Measurements from ENCODE around the gene MEA1. TPM values are rescaled to one million over a fixed set of nuclear protein-coding genes. Genes with fewer than 3 reads are reported as not detected.
A peak's percentile ranks its signal among the peaks of the same experiment; 100 is the strongest.

MEA1 gene
- total RNA-seq, 2 donors from 2014 or later, result 93.3 to 104 TPM

DNA sequence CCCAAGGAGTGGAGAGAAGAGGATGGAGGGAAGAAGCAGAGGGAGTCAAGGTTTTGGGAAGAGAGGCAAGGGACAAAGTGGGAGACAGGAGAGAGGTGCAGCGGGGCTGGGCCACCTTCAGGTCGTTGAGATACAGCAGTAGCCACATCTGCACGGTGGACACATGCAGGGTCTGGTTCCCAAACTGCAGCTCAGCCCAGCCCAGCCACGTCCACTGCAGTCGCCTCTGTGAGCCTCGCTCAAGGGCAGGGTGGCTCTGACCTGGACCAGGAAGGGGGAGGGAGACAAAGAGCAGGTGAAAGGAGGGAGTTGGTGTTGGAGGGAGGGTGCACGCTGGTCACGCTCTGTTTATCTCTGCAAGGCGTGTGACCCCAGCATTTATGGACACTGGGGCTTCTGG lies 25.0 kb upstream of the MEA1 start:
- Mint-ChIP-seq H3K27me3 (ENCODE audit: insufficient read depth) (no peaks in the 10 kb centered on the region), H3K4me3 (no peak overlapping the region), H3K36me3 (ENCODE audit: low read depth) (peaks cover 76% of the 10 kb centered on the region), H3K9me3 (no peaks in the 10 kb centered on the region), H3K27ac (no peak overlapping the region), H3K4me1 (no peaks in the 10 kb centered on the region)
- no peak for TF ChIP-seq CTCF (conservative IDR thresholded peaks at IDR 0.05)
- no peak for DNase-seq
- Histone ChIP-seq H3K27me3 (ENCODE audit: control insufficient read depth, insufficient read depth, low read length, poor library complexity, severe bottlenecking) (no peaks in the 10 kb centered on the region), H3K9me3 (ENCODE audit: control insufficient read depth, low read length) (no peaks in the 10 kb centered on the region), H3K9ac (ENCODE audit: extremely low read depth, low read length, poor library complexity, severe bottlenecking) (no peak overlapping the region), H3K27ac (ENCODE audit: low read depth, low read length) (no peak overlapping the region), H3K4me3 (ENCODE audit: low read length) (no peak overlapping the region), H3K4me1 (ENCODE audit: control insufficient read depth, insufficient read depth, low read length) (no peaks in the 10 kb centered on the region), H3K36me3 (ENCODE audit: control insufficient read depth, insufficient read depth, low read length) (peaks cover 67% of the 10 kb centered on the region)
- 92 to 95% methylated on average over 8 to 9 of the region's 9 CpGs for WGBS, 2 experiments (ENCODE audit: insufficient coverage in 1 of 2, insufficient read length in 1 of 2)

DNA sequence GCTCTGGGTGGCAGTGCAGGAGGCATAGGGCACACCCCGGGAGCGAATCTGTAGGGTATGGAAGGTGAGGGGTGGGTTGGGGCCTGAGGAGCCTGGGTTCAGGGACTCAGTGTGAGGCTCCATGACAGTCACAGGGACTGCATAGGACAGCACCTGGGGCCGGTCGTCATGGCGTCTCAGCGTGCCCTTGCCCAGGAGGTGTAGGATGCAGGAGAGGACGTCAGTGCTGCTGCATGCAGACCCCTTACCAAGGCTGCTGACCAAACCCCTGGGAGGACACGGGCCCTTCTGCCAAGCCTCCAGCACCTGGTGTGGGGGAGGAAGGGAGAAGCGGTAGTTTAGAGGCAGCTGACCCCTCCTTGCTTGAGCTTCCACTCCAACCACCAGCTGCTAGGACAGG lies 24.0 kb upstream of the MEA1 start:
- H3K36me3 Mint-ChIP-seq (ENCODE audit: low read depth), result peaks cover 74% of the 10 kb centered on the region
- H3K4me1 ChIP-seq (ENCODE audit: control insufficient read depth, insufficient read depth, low read length), result no peaks in the 10 kb centered on the region
- 92 to 100% methylated on average over 7 to 8 of the region's 9 CpGs for WGBS, 2 experiments (ENCODE audit: insufficient coverage in 1 of 2, insufficient read length in 1 of 2)
- no peak overlapping the region for H3K9ac ChIP-seq (ENCODE audit: extremely low read depth, low read length, poor library complexity, severe bottlenecking)
- H3K27ac Mint-ChIP-seq, result no peak overlapping the region
- no peaks in the 10 kb centered on the region for H3K27me3 ChIP-seq (ENCODE audit: control insufficient read depth, insufficient read depth, low read length, poor library complexity, severe bottlenecking)
- no peaks in the 10 kb centered on the region for H3K9me3 Mint-ChIP-seq
- H3K9me3 ChIP-seq (ENCODE audit: control insufficient read depth, low read length), result no peaks in the 10 kb centered on the region
- H3K4me3 Mint-ChIP-seq, result no peak overlapping the region
- H3K27ac ChIP-seq (ENCODE audit: low read depth, low read length), result no peak overlapping the region
- H3K36me3 ChIP-seq (ENCODE audit: control insufficient read depth, insufficient read depth, low read length), result peaks cover 66% of the 10 kb centered on the region
- no peak for DNase-seq
- H3K4me3 ChIP-seq (ENCODE audit: low read length), result no peak overlapping the region
- no peaks in the 10 kb centered on the region for H3K4me1 Mint-ChIP-seq
- TF ChIP-seq CTCF (conservative IDR thresholded peaks at IDR 0.05), result no peak
- no peaks in the 10 kb centered on the region for H3K27me3 Mint-ChIP-seq (ENCODE audit: insufficient read depth)

DNA sequence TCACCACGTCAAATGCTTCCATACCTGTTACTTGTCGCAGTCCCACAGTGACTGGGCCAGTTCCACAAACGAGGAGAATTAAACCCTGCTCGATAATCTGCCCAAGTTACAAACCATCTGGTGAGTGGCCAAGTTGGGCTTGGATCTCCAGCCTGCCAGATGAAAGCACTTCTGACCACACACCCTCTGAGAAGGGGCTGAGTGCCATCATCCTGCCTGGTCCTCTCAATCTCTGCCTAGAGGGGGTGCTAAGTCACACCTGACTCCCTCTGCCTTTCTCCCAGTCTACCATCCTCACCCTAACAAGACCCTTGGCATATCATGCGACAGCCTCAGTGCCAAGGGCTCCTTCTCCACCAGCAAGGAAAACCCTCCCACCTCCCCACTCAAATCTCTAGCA lies 23.5 kb upstream of the MEA1 start:
- H3K27me3 ChIP-seq (ENCODE audit: control insufficient read depth, insufficient read depth, low read length, poor library complexity, severe bottlenecking), result no peaks in the 10 kb centered on the region
- H3K4me1 ChIP-seq (ENCODE audit: control insufficient read depth, insufficient read depth, low read length), result no peaks in the 10 kb centered on the region
- H3K9me3 Mint-ChIP-seq, result no peaks in the 10 kb centered on the region
- peaks cover 76% of the 10 kb centered on the region for H3K36me3 Mint-ChIP-seq (ENCODE audit: low read depth)
- peaks cover 66% of the 10 kb centered on the region for H3K36me3 ChIP-seq (ENCODE audit: control insufficient read depth, insufficient read depth, low read length)
- no peak overlapping the region for H3K27ac Mint-ChIP-seq
- no peak overlapping the region for H3K9ac ChIP-seq (ENCODE audit: extremely low read depth, low read length, poor library complexity, severe bottlenecking)
- no peak overlapping the region for H3K4me3 ChIP-seq (ENCODE audit: low read length)
- peak; percentile 47 for TF ChIP-seq CTCF (conservative IDR thresholded peaks at IDR 0.05)
- 82 to 100% methylated on average over 1 to 5 of the region's 5 CpGs for WGBS, 2 experiments (ENCODE audit: insufficient coverage in 1 of 2, insufficient read length in 1 of 2)
- no peaks in the 10 kb centered on the region for H3K27me3 Mint-ChIP-seq (ENCODE audit: insufficient read depth)
- H3K27ac ChIP-seq (ENCODE audit: low read depth, low read length), result no peak overlapping the region
- DNase-seq, result no peak
- H3K4me3 Mint-ChIP-seq, result no peak overlapping the region
- H3K4me1 Mint-ChIP-seq, result no peaks in the 10 kb centered on the region
- H3K9me3 ChIP-seq (ENCODE audit: control insufficient read depth, low read length), result no peaks in the 10 kb centered on the region
